ENCODE measurements around the gene HBZ. TPM values are rescaled to one million over a fixed set of nuclear protein-coding genes. Genes with fewer than 3 reads are reported as not detected.
A peak's percentile ranks its signal among the peaks of the same experiment; 100 is the strongest.

Gene HBZ
- total and polyA plus RNA-seq, 2 of the 8 experiments (the other 6 are each of a cell fraction or from before 2014, with no cell fraction given), result 0.12 TPM; not detected in 1

- WGBS, 2 experiments (ENCODE audit: extremely low coverage in 1 of 2, insufficient coverage in 1 of 2, insufficient read length in 1 of 2, insufficient replicate concordance in 2 of 2, low coverage in 1 of 2, low lambda C conversion rate in 2 of 2, missing lambda C conversion rate in 1 of 2), result 28% methylated on average over 11 of the region's 13 CpGs; no CpG with 5 or more reads in 1 of the 2 experiments
- H3K23me2 ChIP-seq (ENCODE audit: low read depth, low read length), result peaks cover 9% of the 10 kb centered on the region; the same call in 1 of the 2 replicates
- H3K4ac ChIP-seq (replicated peaks; ENCODE audit: insufficient read length, low read depth, low read length), result no peak overlapping the region
- no peak overlapping the region for H3K27ac ChIP-seq (ENCODE audit: low read depth, low read length)
- no peaks in the 10 kb centered on the region for H3K79me1 ChIP-seq (ENCODE audit: low read depth, low read length)
- H3K36me3 ChIP-seq (ENCODE audit: control insufficient read depth in 2 of 4, insufficient read depth in 4 of 4, low read length in 3 of 4), result no peaks in the 10 kb centered on the region
- H3K9ac ChIP-seq (replicated peaks in 1 of 4; ENCODE audit: extremely low read depth in 1 of 4, low read depth in 3 of 4, low read length in 3 of 4), result no peak overlapping the region
- no peak overlapping the region for H2AFZ ChIP-seq (ENCODE audit: low read length)
- no peak overlapping the region for H2BK20ac ChIP-seq (ENCODE audit: low read length)
- TF ChIP-seq POU5F1 (IDR thresholded peaks at IDR 0.05; ENCODE audit: low read depth, low read length) (no peak), SUZ12 (IDR thresholded peaks at IDR 0.05; ENCODE audit: low read length) (peak; percentile 60; the same call in 1 of the 2 replicates), EZH2 (IDR thresholded peaks at IDR 0.05; ENCODE audit: low read depth, low read length, severe bottlenecking) (peak; percentile 36)
- H3K4me2 ChIP-seq (ENCODE audit: insufficient read depth in 1 of 2, low read depth in 2 of 2, low read length in 2 of 2), result peak overlapping the region in 1 of 2 experiments; percentile 33; a peak in 1 of 4 replicates
- no peaks in the 10 kb centered on the region for H3K79me2 ChIP-seq (ENCODE audit: control insufficient read depth in 1 of 2, insufficient read depth in 2 of 2, low read length in 2 of 2)
- FAIRE-seq (no peak), DNase-seq (ENCODE audit: low read depth in 1 of 2, low spot score in 2 of 2) (no peak)
- POLR2A ChIA-PET (ENCODE audit: partially characterized antibody), result interaction anchor here (0.6 to 2.3 kb wide), 3 partner anchors 10 to 20 kb away, joined by 3 to 16 read pairs (median 4); partner anchors contain the start of gene HBM
- no peak overlapping the region for H2BK12ac ChIP-seq (ENCODE audit: low read depth, low read length)
- peaks cover 11 to 20% of the 10 kb centered on the region in 2 experiments for H4K20me1 ChIP-seq (replicated peaks in 1 of 2; ENCODE audit: control insufficient read depth in 1 of 2, insufficient read depth in 2 of 2, low read length in 2 of 2)
- no peak overlapping the region for H4K91ac ChIP-seq (replicated peaks; ENCODE audit: insufficient read length, low read length)
- no peak overlapping the region for H4K5ac ChIP-seq (ENCODE audit: insufficient read length, low read depth, low read length)
- peaks cover 54 to 76% (median 69%) of the 10 kb centered on the region in 4 experiments for H3K27me3 ChIP-seq (replicated peaks in 1 of 4; ENCODE audit: control insufficient read depth in 3 of 4, extremely low read depth in 1 of 4, insufficient read depth in 3 of 4, low read length in 3 of 4)
- H3K18ac ChIP-seq (ENCODE audit: extremely low read depth, low read length), result no peak overlapping the region
- H3K23ac ChIP-seq (ENCODE audit: insufficient read length), result no peak overlapping the region
- H3K9me3 ChIP-seq (ENCODE audit: insufficient read depth in 2 of 2, low read depth in 1 of 2, low read length in 1 of 2), result no peaks in the 10 kb centered on the region
- no peak overlapping the region for H2BK5ac ChIP-seq (ENCODE audit: low read depth, low read length)
- H2BK15ac ChIP-seq (ENCODE audit: low read length), result no peak overlapping the region
- H4K8ac ChIP-seq (ENCODE audit: extremely low read depth, insufficient read depth, low read length), result no peak overlapping the region
- no peak overlapping the region for H3K56ac ChIP-seq (replicated peaks; ENCODE audit: insufficient read length, low read depth, low read length)
- no peak overlapping the region for H3K14ac ChIP-seq (ENCODE audit: insufficient read length)
- no peak overlapping the region for H2BK120ac ChIP-seq (replicated peaks; ENCODE audit: low read depth, low read length)
- CTCF ChIA-PET (ENCODE audit: partially characterized antibody), result interaction anchor here (0.7 to 2.5 kb wide), 4 partner anchors 10 to 112 kb away, joined by 3 to 14 read pairs (median 5); no protein-coding TSS in a partner anchor
- H3K4me1 ChIP-seq (replicated peaks in 1 of 4; ENCODE audit: control insufficient read depth in 3 of 4, insufficient read depth in 4 of 4, low read length in 3 of 4), result peaks cover 0 to 9% (median 4%) of the 10 kb centered on the region in 4 experiments; a peak in 5 of 7 replicates
- H2AK5ac ChIP-seq (ENCODE audit: low read depth, low read length), result no peak overlapping the region
- peak overlapping the region in 1 of 4 experiments; percentile 16; a peak in 1 of 8 replicates for H3K4me3 ChIP-seq (ENCODE audit: extremely low read depth in 1 of 4, insufficient read depth in 2 of 4, low read depth in 3 of 4, low read length in 4 of 4)
These were observed 25.0 kb downstream of the HBZ start for GRCh38 chr16:177394-177822.
